Brain microvascular endothelial cell (primary cell): ENCODE results near the gene MFRP.
"Not testable (repeated sequence)": the region's sequence is repeated elsewhere in the genome, so short reads cannot be mapped to it uniquely, and the experiment has no call there.

Experiments used
- DNase-seq: peaks from one replicate; pipeline ENCODE4 v3.0.0-alpha.2; 2020
- H3K27ac ChIP-seq: fragments of 250-450 bp; sonication (Bioruptor Pico); 2 replicates; pipeline ENCODE4 v1.5.1; 2020; ENCODE audit warnings: mild to moderate bottlenecking, moderate library complexity
- H3K27me3 ChIP-seq: fragments of 250-450 bp; sonication (Bioruptor Pico); replicated peaks from 2 replicates; pipeline ENCODE4 v1.5.1; 2020; ENCODE audit warnings: mild to moderate bottlenecking
- H3K36me3 ChIP-seq: fragments of 250-450 bp; sonication (Bioruptor Pico); replicated peaks from 2 replicates; pipeline ENCODE4 v1.5.1; 2020; ENCODE audit warnings: mild to moderate bottlenecking
- H3K4me3 ChIP-seq: 2 replicates; pipeline ENCODE4 v1.5.1; 2011; ENCODE audit warnings: low read depth, mild to moderate bottlenecking, control low read depth, low read length, moderate library complexity
- in situ Hi-C: cut with HindIII; loops from 2 replicates; pipeline ENCODE4 v1.10.0; 2017; ENCODE audit warnings: low sequenced_read_pairs, low pct_ligation_motif_present
- TF ChIP-seq, protein P1 (sequence below): IDR thresholded peaks from 2 replicates; pipeline ENCODE4 v1.5.1; 2011; ENCODE audit warnings: low read depth, mild to moderate bottlenecking, moderate library complexity, low read length, control low read depth, inconsistent platforms; ENCODE audit errors: missing control alignments

The MFRP gene

DNA sequence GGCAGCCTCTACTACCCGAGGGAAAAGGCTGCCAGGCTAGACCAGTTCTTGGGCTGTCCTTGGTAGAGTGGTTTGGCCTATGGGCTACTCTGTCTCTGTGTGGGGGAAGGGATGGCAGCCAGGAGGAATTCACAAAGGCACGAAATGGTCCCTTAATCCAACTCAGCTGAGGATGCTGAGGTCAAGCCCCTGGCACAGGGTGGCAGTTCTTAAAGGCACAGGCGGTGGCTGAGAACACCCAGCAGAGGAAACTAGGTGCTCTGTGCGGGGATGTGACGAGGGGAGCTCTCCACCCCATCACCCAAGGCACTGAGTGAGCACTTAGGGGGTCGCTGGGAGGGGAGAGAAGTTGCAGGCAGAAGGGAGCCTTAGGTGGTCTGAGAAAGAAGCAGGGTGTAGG lies at the start of gene MFRP:
Gene MFRP (minus strand): TSS at position 101 of the 400 bp plus-strand sequence. CDS start 192 bp downstream, outside the sequence.
- in situ Hi-C loops: no loop called here
- H3K27ac ChIP-seq: no peak within 1 kb of the TSS
- TF ChIP-seq, protein P1, sequence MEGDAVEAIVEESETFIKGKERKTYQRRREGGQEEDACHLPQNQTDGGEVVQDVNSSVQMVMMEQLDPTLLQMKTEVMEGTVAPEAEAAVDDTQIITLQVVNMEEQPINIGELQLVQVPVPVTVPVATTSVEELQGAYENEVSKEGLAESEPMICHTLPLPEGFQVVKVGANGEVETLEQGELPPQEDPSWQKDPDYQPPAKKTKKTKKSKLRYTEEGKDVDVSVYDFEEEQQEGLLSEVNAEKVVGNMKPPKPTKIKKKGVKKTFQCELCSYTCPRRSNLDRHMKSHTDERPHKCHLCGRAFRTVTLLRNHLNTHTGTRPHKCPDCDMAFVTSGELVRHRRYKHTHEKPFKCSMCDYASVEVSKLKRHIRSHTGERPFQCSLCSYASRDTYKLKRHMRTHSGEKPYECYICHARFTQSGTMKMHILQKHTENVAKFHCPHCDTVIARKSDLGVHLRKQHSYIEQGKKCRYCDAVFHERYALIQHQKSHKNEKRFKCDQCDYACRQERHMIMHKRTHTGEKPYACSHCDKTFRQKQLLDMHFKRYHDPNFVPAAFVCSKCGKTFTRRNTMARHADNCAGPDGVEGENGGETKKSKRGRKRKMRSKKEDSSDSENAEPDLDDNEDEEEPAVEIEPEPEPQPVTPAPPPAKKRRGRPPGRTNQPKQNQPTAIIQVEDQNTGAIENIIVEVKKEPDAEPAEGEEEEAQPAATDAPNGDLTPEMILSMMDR: no peak
- no peak for DNase-seq
- H3K36me3 ChIP-seq: no peaks in the 10 kb centered on the region
- peaks cover 6% of the 10 kb centered on the region for H3K27me3 ChIP-seq
- no peak within 1 kb of the TSS for H3K4me3 ChIP-seq

DNA sequence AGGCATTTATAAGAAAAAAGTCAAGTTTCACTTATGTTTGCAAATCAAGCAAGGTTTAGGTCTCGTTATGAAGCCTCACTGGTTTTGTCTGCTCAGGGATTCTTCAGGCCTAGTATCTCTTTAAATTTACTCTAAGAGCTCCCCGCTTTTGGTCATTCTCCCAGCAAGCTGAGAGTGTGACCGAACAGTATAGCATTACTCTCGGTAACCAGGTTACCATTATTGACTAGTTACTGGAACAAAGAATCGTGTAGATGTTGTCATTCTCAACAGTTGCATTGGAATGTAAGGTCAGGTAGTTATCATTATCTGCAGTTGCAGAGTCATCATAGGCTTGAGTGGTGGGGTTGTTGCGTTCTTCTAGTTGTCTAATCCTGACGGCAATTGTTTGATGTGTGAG lies 44.8 kb upstream of the MFRP start:
- Histone ChIP-seq H3K4me3 (no peak overlapping the region), H3K27me3 (peaks cover 4% of the 10 kb centered on the region), H3K36me3 (no peaks in the 10 kb centered on the region), H3K27ac (no peak overlapping the region)
- in situ Hi-C loops: no loop called here
- TF ChIP-seq, protein P1: no peak
- no peak for DNase-seq

DNA sequence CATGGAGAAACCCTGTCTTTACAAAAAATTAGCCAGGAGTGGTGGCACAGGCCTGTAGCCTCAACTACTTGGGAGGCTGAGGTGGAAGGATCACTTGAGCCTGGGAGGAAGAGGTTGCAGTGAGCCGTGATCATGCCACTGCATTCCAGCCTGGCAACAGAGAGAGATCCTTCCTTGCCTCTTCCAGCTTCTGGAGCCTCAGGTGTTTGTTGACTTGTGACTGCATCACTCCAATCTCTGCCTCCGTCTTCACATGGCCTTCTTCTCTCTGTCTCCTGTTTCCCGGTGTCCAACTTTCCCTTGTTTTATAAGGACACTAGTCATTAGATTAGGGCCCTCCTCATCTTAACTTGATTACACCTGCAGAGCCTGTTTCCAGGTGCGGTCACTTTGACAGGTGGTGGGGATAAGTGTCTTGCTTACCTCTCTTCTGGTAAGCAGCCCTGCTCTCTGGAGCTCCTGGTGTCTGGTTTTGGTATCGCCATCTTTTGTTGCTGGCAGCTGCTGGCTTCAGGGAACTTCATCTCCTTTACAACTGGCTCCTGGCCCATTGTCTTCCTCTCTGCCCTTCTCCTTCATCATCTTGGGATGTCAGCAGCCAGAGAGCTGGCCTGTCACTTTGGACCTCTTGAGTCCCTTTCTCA lies 43.2 kb upstream of the MFRP start:
- TF ChIP-seq, protein P1: peak; percentile 71
- peaks cover 4% of the 10 kb centered on the region for H3K27me3 ChIP-seq
- no peaks in the 10 kb centered on the region for H3K36me3 ChIP-seq
- no peak for DNase-seq
- H3K27ac ChIP-seq: no peak overlapping the region
- H3K4me3 ChIP-seq: no peak overlapping the region
- in situ Hi-C loops: no loop called here

DNA sequence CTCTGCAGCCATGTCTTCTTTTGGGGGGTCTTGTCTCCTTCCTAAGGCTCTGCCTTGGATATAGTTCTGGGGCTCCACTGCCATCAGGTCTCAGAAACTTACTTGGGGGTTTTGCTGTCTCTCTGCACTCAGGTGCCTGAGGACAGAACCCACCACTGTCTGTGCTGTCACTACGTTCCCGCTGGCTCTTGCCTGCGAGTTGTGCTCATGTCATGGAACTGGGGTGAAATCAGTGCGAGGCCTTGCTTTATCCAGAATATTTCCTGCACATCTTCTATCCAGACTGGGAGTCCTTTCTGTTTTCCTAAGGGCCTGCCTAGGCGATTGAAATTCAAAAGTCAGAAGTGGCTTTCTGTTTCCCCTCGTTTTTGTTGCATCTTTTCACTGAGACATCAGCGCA lies 41.6 kb upstream of the MFRP start:
- DNase-seq: no peak
- TF ChIP-seq, protein P1: no peak
- Histone ChIP-seq H3K27ac (no peak overlapping the region), H3K36me3 (no peaks in the 10 kb centered on the region), H3K4me3 (no peak overlapping the region), H3K27me3 (peaks cover 2% of the 10 kb centered on the region)
- in situ Hi-C loops: no loop called here

DNA sequence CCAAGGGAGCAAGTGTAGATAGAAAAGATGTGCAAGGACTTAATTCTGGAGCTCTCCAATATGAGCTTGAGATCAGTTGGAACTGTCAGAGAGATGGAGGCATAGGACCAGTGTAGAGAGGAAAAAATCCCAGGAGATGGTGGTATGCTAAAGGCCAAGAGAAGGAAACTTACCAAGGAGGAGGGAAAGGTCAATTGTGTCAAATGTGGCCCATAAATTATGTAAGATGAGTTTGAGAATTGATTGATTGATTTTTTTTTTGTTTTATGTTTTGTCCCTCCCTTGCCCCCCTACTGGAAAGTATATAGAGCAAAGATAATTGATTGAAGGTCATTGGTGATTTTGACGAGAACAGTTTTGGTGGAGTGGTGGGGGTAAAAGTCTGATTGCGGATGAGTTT lies 37.8 kb upstream of the MFRP start:
- DNase-seq: no peak
- Histone ChIP-seq H3K4me3 (no peak overlapping the region), H3K27ac (no peak overlapping the region), H3K27me3 (peaks cover 6% of the 10 kb centered on the region), H3K36me3 (no peaks in the 10 kb centered on the region)
- in situ Hi-C loops: no loop called here
- TF ChIP-seq, protein P1: no peak

DNA sequence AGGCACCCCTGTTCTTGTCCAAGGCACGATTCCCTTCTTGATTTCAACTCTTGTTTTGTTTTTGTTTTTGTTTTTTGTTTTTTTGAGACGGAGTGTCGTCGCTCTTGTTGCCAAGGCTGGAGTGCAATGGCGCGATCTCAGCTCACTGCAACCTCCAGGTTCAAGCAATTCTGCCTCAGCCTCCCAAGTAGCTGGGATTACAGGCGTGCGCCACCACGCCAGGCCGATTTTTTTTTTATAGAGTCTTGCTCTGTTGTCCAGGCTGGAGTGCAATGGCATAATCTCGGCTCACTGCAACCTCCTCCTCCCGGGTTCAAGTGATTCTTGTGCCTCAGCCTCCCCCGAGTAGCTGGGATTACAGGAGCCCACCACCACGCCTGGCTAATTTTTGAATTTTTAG lies 36.0 kb upstream of the MFRP start:
- in situ Hi-C loops, H3K27me3 ChIP-seq, H3K36me3 ChIP-seq, H3K4me3 ChIP-seq, DNase-seq, H3K27ac ChIP-seq: not testable (repeated sequence)
